ENCODE measurements around the gene HIF3A. TPM values are rescaled to one million over a fixed set of nuclear protein-coding genes. Genes with fewer than 3 reads are reported as not detected.

HIF3A gene
- total RNA-seq, 1 experiment from 2014 or later = 31.9 TPM

- Histone ChIP-seq H2BK15ac (ENCODE audit: low read depth, low read length) (no peak overlapping the region), H4K91ac (ENCODE audit: insufficient read length, low read depth, low read length) (no peak overlapping the region), H4K8ac (replicated peaks; ENCODE audit: insufficient read length, low read depth, low read length) (no peak overlapping the region), H2BK5ac (ENCODE audit: insufficient read length, low read length) (no peak overlapping the region), H3K18ac (ENCODE audit: insufficient read length, low read depth, low read length) (no peak overlapping the region), H3K4me1 (ENCODE audit: insufficient read depth, low read length) (no peaks in the 10 kb centered on the region), H2BK12ac (ENCODE audit: insufficient read length, low read depth, low read length) (no peak overlapping the region), H3K79me2 (ENCODE audit: insufficient read depth, low read length) (no peaks in the 10 kb centered on the region), H2AK5ac (ENCODE audit: insufficient read length, low read length) (no peak overlapping the region), H2BK20ac (ENCODE audit: low read depth, low read length, poor library complexity, severe bottlenecking) (no peak overlapping the region), H2AFZ (ENCODE audit: low read length) (no peak overlapping the region), H4K20me1 (ENCODE audit: control insufficient read depth, insufficient read depth, insufficient read length) (no peaks in the 10 kb centered on the region), H3K14ac (ENCODE audit: insufficient read depth, low read length) (no peak overlapping the region), H3T11ph (ENCODE audit: low read length) (no peak overlapping the region), H2BK120ac (ENCODE audit: low read depth, low read length, poor library complexity, severe bottlenecking) (no peak overlapping the region), H3K4ac (ENCODE audit: low read depth, low read length) (no peak overlapping the region), H3K27ac (ENCODE audit: insufficient read length, low read depth, low read length) (no peak overlapping the region), H3K23me2 (ENCODE audit: insufficient read length, low read depth, low read length, poor library complexity, severe bottlenecking) (no peaks in the 10 kb centered on the region), H3K23ac (ENCODE audit: insufficient read length, low read depth, low read length) (no peak overlapping the region), H3K9ac (ENCODE audit: extremely low read depth, insufficient read length, low read length) (no peak overlapping the region), H3K79me1 (ENCODE audit: insufficient read depth, low read depth, low read length, poor library complexity, severe bottlenecking) (no peaks in the 10 kb centered on the region), H3K4me2 (ENCODE audit: insufficient read depth, insufficient read length, low read length) (no peak overlapping the region), H3K9me3 (ENCODE audit: control insufficient read depth, low read depth, low read length) (no peaks in the 10 kb centered on the region), H4K5ac (ENCODE audit: insufficient read length, low read depth, low read length) (no peak overlapping the region), H3K56ac (ENCODE audit: insufficient read length, low read depth, low read length) (no peak overlapping the region), H3K27me3 (ENCODE audit: insufficient read depth, low read length) (no peaks in the 10 kb centered on the region)
- Mint-ChIP-seq H3K9me3 (peaks cover 2 to 5% of the 10 kb centered on the region in 2 experiments; a peak in 2 of 5 replicates), H3K27me3 (ENCODE audit: low read depth) (no peaks in the 10 kb centered on the region), H3K4me3 (no peak overlapping the region), H3K27ac (peak overlapping the region in 2 of 3 experiments; percentile 44 to 88; a peak in 1 of 7 replicates), H3K4me1 (peaks cover 7 to 32% of the 10 kb centered on the region in 2 experiments; a peak in 3 of 4 replicates), H3K36me3 (ENCODE audit: insufficient read depth in 1 of 3, low read depth in 3 of 3) (peaks cover 43 to 61% (median 48%) of the 10 kb centered on the region in 3 experiments)
- DNase-seq = no peak
- WGBS (ENCODE audit: extremely low coverage, insufficient read length, low lambda C conversion rate) = no CpG with 5 or more reads among the region's 18 CpGs
- no peak for TF ChIP-seq CTCF (conservative IDR thresholded peaks at IDR 0.05)
Observed at GRCh38 chr19:46390866-46391265, 94.0 kb downstream of the HIF3A start.

All from H9 (cell line).